ENCODE data around the gene MBOAT2.

DNA sequence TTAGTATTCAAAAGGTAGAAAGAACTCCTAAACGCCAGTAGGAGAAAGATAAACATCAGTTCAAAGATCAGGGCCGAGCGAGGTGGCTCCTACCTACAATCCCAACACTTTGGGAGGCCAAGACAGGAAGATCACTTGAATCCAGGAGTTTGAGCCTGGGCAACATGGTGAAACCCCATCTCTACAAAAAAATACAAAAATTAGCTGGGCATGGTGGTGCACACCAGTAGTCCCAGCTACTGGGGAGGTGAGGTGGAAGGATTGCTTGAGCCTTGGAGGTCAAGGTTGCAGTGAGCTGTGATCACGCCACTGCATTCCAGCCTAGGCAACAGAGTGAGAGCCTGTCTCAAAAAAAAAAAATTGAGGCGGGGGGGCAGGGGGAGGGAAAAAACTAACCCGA, 40.6 kb downstream of the MBOAT2 start:
- TF ChIP-seq, protein P1, sequence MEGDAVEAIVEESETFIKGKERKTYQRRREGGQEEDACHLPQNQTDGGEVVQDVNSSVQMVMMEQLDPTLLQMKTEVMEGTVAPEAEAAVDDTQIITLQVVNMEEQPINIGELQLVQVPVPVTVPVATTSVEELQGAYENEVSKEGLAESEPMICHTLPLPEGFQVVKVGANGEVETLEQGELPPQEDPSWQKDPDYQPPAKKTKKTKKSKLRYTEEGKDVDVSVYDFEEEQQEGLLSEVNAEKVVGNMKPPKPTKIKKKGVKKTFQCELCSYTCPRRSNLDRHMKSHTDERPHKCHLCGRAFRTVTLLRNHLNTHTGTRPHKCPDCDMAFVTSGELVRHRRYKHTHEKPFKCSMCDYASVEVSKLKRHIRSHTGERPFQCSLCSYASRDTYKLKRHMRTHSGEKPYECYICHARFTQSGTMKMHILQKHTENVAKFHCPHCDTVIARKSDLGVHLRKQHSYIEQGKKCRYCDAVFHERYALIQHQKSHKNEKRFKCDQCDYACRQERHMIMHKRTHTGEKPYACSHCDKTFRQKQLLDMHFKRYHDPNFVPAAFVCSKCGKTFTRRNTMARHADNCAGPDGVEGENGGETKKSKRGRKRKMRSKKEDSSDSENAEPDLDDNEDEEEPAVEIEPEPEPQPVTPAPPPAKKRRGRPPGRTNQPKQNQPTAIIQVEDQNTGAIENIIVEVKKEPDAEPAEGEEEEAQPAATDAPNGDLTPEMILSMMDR (IDR thresholded peaks at IDR 0.05 in 4 of 5, conservative IDR thresholded peaks at IDR 0.05 in 1 of 5): no peak
- TF ChIP-seq POLR2A (IDR thresholded peaks at IDR 0.05): no peak
